HG03342 (cell line): ENCODE results near the gene GGN.
"Not testable (repeated sequence)": the region's sequence is repeated elsewhere in the genome, so short reads cannot be mapped to it uniquely, and the experiment has no call there.

Experiments used
- ATAC-seq: cut with Tn5 transposase; IDR thresholded peaks from one replicate; pipeline ENCODE4 v1.9.1; 2021; ENCODE audit warnings: mild to moderate bottlenecking, moderate library complexity; ENCODE audit not compliant: unreplicated experiment

GGN gene

GRCh38 chr19:38412491-38412890 is 24.7 kb upstream of the GGN start:
- no peak for ATAC-seq

DNA sequence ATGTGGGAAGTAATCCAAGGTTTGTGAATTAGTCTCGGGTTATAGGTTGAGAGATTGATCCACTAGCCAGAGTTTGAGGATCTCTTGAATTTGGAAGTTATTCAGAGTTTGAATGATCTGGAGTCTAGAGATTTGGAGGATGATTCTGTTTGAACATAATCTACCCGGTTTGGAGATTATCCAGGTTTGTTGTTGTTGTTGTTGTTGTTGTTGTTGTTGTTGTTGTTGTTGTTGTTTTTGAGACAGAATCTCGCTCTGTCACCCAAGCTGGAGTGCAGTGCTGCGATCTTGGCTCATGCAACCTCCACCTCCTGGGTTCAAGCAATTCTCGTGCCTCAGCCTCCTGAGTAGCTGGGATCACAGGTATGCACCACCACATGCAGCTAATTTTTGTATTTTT is 24.1 kb upstream of the GGN start:
- not testable (repeated sequence) for ATAC-seq

DNA sequence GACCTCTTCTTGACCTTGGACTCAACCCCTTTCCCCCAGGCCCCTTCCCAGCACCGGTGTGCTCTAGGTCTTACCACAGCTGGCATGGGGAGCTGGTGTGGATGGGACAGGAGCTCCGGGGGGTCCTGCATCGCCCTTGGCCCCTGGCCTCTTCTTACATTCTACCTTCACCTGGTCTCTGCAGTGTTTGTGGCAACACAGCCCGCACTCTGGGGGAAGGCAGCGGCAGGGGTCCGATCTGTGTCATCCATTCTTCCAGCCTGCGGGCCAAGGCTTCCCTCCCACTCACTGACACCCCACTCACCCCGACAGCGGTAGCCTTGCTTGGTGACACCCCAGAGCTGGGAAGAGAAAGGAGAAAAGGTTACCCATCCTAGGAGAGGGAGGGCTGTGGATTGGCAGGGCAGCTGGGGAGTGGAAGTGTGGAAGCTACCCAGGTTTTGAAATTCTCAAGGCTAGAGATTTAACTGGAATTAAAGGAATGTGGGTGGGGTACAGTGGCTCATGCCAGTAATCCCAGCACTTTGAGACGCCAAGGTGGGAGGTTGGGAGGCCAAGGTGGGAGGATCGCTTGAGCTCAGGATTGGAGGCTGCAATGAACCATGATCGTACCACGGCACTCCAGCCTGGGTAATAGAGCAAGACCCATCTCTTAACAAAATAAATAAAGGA is 23.3 kb upstream of the GGN start:
- no peak for ATAC-seq

GRCh38 chr19:38410407-38410806 is 22.6 kb upstream of the GGN start:
- ATAC-seq = not testable (repeated sequence)

DNA sequence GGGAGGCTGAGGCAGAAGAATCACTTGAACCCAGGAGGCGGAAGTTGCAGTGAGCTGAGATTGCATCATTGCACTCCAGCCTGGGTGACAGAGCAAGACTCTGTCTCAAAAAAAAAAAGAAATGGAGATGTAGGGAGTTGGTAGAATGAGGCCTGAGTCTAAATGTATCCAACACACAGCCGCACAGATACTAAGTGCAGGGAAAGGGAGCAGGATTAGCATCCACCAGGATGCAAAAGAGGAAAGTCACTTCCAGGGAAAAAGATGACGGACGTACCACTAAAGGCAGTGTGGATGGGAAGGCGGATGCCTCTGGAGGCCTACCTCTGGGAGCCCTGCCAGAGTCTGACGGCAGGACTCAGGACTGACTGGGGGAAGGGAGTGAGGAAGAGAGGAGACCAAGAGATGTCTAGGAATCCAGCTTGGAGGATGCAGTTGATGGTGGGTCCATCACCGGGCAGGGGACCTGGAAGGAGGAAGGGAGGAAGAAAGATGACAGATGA is 21.8 kb upstream of the GGN start:
- no peak for ATAC-seq

- no peak for ATAC-seq
These were observed 17.4 kb upstream of the GGN start for GRCh38 chr19:38405276-38405675.

- no peak for ATAC-seq
These were observed 17.0 kb upstream of the GGN start for GRCh38 chr19:38404858-38405257.

DNA sequence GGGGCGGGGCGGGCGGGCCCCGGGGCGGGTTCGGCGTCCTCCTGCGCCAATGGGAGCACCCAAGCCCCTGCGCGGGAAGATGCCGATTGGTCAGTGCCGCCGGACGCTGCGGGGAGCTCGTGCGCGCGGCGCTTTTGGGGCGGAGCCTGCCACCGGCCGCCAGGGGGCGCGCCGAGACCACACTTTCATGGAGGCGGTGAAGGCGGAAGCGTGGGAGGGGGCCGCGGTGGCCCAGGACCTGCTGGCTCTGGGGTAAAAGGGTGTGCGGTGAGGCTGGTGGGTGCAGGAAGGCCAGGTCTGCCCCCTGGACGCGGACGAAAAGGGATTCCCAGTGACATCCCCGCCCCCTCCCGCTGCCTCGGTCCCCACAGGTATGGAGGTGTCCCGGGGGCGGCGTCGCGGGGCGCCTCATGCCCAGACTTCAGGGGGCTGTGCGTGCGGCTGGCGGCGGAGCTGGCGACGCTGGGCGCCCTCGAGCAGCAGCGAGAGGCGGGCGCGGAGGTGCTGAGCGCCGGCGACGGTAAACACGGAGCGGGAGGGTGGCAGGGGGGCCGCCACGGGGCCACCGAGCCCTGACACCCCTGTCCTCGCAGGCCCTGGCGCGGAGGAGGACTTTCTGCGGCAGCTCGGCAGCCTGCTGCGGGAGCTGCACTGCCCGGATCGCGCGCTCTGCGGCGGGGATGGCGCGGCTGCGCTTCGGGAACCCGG is 15.3 kb upstream of the GGN start, which contains the start of gene FAM98C:
TSS of gene FAM98C (plus strand) at position 127 of the 708 bp plus-strand sequence. CDS start at position 188, 61 bp downstream.
- peak; percentile 90 for ATAC-seq

DNA sequence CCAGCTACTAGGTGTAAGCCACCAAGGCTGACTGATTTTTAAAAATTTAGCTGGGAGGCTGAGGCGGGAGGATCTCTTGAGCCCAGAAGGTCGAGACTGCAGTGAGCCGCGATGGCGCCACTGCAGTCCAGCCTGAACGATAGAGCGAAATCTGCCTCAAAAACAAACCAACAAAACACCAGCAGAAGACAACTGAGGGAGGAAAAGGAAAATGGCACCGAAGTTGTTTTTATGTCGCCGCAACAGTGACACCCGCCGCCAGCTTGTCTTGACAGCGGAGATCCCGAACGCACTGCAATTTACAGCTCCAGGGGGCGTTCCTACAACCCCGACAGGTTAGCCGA is 14.8 kb upstream of the GGN start:
- peak; percentile 2 for ATAC-seq

- no peak for ATAC-seq
These were observed 13.3 kb upstream of the GGN start for GRCh38 chr19:38401148-38401547.

- ATAC-seq = no peak
These were observed 12.5 kb upstream of the GGN start for GRCh38 chr19:38400361-38400760.

DNA sequence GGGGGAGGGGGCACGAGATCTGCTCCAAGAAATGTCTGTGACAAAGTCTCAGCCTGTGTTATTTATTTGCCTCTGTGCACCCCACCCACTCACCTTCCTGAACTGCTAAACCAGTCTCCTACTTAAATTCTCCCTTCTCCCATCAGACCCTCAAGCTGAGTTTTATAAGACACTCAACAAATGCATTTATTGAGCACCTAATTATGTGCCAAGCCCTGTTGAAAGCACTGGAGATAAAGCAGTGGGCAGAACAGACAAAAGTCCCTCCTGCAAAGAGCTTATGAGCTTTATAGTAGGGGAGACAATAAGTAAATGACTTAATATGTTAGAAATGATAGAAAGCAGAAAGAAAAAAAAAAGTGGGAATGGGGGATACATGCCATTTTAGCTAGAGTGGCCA is 11.7 kb upstream of the GGN start:
- no peak for ATAC-seq

GRCh38 chr19:38399081-38399480 is 11.2 kb upstream of the GGN start:
- no peak for ATAC-seq

DNA sequence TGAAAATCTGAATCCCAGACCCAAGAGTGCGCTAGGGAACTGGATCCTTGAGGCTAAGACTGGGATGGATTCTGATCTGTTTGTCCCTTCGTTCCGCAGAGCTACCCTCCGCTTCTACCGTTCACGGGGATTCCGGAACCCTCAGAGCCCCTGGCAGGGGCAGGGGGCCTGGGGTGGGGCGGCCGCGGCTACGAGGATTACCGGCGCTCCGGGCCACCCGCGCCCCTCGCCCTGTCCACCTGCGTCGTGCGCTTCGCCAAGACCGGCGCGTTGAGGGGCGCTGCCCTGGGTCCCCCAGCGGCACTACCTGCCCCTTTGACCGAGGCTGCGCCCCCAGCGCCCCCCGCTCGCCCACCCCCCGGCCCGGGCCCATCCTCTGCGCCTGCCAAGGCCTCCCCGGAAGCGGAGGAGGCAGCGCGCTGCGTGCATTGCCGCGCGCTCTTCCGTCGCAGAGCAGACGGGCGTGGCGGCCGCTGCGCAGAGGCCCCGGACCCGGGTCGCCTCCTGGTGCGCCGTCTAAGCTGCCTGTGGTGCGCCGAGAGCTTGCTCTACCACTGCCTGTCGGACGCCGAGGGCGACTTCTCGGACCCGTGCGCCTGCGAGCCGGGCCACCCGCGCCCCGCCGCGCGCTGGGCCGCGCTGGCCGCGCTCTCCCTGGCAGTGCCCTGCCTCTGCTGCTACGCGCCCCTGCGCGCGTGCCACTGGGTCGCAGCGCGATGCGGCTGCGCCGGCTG is 7.7 kb upstream of the GGN start:
- ATAC-seq = no peak

- ATAC-seq = no peak
These were observed 6.7 kb upstream of the GGN start for GRCh38 chr19:38394488-38394887.

GRCh38 chr19:38392707-38393308 is 5.0 kb upstream of the GGN start:
- no peak for ATAC-seq

DNA sequence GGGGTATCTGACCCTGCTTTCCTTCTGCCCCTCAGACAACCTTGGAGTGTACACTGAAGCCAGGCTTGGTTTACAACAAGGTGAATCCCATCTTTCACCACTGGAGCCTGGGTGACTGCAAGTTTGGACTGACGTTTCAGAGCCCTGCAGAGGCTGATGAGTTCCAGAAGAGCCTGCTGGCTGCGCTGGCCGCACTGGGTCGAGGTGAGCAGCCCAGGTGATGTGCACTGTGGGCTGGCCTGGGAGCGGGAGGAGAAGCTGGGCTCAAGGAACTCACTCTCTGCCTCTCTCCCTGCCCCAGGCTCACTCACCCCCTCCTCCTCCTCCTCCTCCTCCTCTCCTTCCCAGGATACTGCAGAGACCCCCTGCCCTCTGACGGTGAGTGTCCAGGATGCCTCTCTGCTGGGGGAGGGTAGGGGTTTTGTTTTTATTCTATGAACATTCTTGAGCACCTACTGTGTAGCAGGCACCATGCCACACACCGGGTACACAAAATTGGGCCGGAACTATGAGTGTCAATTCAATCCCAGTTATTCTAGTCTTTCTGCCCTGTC is 4.2 kb upstream of the GGN start:
- ATAC-seq = no peak

- no peak for ATAC-seq
These were observed 2.4 kb upstream of the GGN start for GRCh38 chr19:38389957-38390924.

GRCh38 chr19:38389101-38389925 is 1.5 kb upstream of the GGN start:
- ATAC-seq = no peak
